Heart left ventricle (tissue), 13 donors: ENCODE data around the gene MYOF.

Experiments
- CTCF ChIP-seq, 12 donors: fragments of 200-600 bp; sonication (generic) in 4 of 12; IDR thresholded peaks; one replicate each; pipeline versions ENCODE4 v1.5.0 to v1.8.0; 2018 to 2022; ENCODE audit warnings: antibody characterized with exemption in 12 of 12, mild to moderate bottlenecking in 5 of 12
- POLR2A ChIP-seq, 2 donors: fragments of 450-650 bp; IDR thresholded peaks; one replicate each; pipeline ENCODE4 v1.6.1; 2017; ENCODE audit warnings: antibody characterized with exemption in 2 of 2, mild to moderate bottlenecking in 2 of 2, moderate library complexity in 2 of 2
- donor health status: ischemic (EF 13 %, LVEDD 7.1; RV severe dilation, severe dysfunction).
- donor health status: DM: no; HTN: yes; CAD: no.
- donor health status: DM: no; HTN: no; CAD: no.
- donor health status: ischemic (EF 25% LVEDD 6.9; RV normal size, moderate dysfunction).
- donor health status: ischemic (EF 25% LVEDD 5.7; RV mildly dilated, moderate dysfunction).
- donor health status: ischemic (EF 35%, LVEDD 5.7; RV mildly dilated, moderate dysfunction).
- donor health status: nonischemic (EF 11% LVEDD 7.7; RV severe dilation, severe dysfunction).
- donor health status: DM: yes; HTN: yes; CAD: no.
- donor health status: PGD.
- donor health status: ischemic (EF 29% LVEDD 5.4; RV normal size, mild dysfunction).
- donor health status: nonischemic (EF 23%, LVEDD 6.1; RV moderate dilation, normal function).

GRCh38 chr10:93397020-93397419, 85.1 kb downstream of the MYOF start:
- TF ChIP-seq CTCF (IDR thresholded peaks at IDR 0.05) (no peak), POLR2A (IDR thresholded peaks at IDR 0.05) (no peak)
